ENCODE results near the gene TICRR.

DNA sequence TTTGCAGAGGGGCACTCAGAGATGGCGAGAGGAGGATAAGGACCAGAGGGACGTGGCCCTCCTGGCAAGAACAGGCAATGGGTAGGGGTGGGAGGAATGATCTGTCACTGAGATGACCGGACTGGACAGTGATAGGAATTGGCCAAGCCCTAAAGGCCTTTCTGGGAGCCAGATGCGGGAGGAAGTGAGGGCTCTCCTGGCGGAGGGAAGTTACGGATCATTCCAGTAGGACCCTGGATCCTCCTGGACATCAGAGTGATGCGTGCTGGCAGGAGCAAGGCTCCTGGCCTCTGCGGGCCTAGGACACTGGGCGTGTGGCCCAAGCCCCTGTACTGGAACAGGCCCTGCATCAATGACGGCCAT is 56.6 kb downstream of the TICRR start:
- TF ChIP-seq GATA2 (IDR thresholded peaks at IDR 0.05; ENCODE audit: low read depth, low read length) (no peak), GATA3 (IDR thresholded peaks at IDR 0.05; ENCODE audit: low read depth, low read length) (no peak)

Measured in SH-SY5Y (cell line).